Mucosa of rectum (tissue), 2 donors: ENCODE results near the gene UQCC2.

Experiments used
- H3K27ac ChIP-seq, 2 donors: one replicate each; pipeline ENCODE4 v1.7.0; 2013; ENCODE audit warnings: inconsistent platforms in 2 of 2, low read depth in 2 of 2, low read length in 2 of 2
- H3K27me3 ChIP-seq, 2 donors: one replicate each; pipeline ENCODE4 v1.7.0; 2013; ENCODE audit warnings: low read length in 2 of 2; ENCODE audit not compliant: control insufficient read depth in 2 of 2, insufficient read depth in 2 of 2
- H3K36me3 ChIP-seq, 2 donors: one replicate each; pipeline ENCODE4 v1.7.0; 2013; ENCODE audit warnings: low read length in 2 of 2; ENCODE audit not compliant: control insufficient read depth in 2 of 2, insufficient read depth in 2 of 2
- H3K4me1 ChIP-seq, 2 donors: one replicate each; pipeline ENCODE4 v1.7.0; 2013; ENCODE audit warnings: low read length in 2 of 2, mild to moderate bottlenecking in 1 of 2; ENCODE audit not compliant: control insufficient read depth in 2 of 2, insufficient read depth in 2 of 2
- H3K4me3 ChIP-seq, 2 donors: one replicate each; pipeline ENCODE4 v1.7.0; 2013; ENCODE audit warnings: low read length in 2 of 2
- H3K9ac ChIP-seq, 2 donors: one replicate each; pipeline ENCODE4 v1.7.0; 2013; ENCODE audit warnings: low read length in 2 of 2, low read depth in 1 of 2, mild to moderate bottlenecking in 1 of 2
- H3K9me3 ChIP-seq, 2 donors: one replicate each; pipeline ENCODE4 v1.7.0; 2013; ENCODE audit warnings: low read length in 2 of 2; ENCODE audit not compliant: control insufficient read depth in 2 of 2
- donor health status: healthy.
- donor health status: Normal muscosa, but diverticular disease.

Gene UQCC2

DNA sequence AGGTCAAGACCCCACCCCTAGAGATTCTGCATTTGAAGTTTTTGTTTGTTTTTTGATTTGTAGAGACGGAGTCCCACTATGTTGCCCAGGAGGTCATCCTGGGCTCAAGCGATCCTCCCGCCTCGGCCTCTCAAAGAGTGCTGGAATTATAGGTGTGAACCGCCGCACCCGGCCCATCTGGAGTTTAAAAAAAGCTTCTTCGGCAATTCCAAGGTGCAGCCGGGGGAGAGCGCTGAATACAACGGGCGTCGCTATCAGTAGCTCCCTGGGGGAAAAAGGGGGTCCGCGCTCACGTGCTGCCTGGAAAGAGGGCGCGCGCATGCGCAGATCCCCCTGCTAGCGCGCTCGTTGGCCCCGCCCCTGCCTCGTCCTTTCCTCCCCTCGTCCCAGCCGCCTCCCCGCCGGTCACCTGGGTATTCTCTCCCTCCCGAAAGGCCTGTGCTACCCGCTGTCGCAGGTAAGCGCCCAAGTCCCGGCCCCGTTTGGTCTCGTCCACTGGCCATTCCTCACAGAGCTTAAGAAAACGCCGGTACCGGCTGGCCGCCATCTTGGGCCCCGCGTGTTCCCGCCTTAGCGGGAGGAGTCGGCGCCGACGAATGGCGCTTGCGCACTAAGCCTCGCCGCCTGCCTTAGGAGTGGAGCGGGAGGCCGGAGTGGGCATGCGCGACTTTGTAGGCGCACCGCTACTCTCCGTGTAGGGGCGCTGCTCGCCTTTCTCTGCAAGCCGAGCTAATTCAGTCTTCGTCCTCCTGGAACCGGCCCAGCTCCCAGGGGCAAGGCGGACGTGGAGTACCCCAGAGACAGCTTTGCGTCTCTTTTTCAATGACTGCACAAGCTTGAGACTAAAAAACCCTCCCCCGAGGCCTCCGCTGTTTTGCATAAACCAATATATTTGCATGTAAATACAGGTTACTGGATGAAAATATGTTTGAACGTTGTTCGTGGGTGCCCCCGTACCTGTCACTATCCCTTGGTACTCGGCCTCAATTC lies at the start of gene UQCC2:
Gene UQCC2, minus strand, starts transcription at position 561 of the 990 bp plus-strand sequence. Its CDS starts 14 bp downstream, at position 547.
- H3K27ac ChIP-seq = peak within 1 kb of the TSS; percentile 87 to 91
- peak within 1 kb of the TSS; percentile 83 to 92 for H3K4me3 ChIP-seq
- H3K4me1 ChIP-seq = peaks cover 11 to 16% of the 10 kb centered on the region in 2 donors
- H3K36me3 ChIP-seq = peaks cover 4 to 10% of the 10 kb centered on the region in 2 donors
- H3K9ac ChIP-seq = peak within 1 kb of the TSS; percentile 74 to 76
- H3K9me3 ChIP-seq = no peaks in the 10 kb centered on the region
- no peaks in the 10 kb centered on the region for H3K27me3 ChIP-seq

DNA sequence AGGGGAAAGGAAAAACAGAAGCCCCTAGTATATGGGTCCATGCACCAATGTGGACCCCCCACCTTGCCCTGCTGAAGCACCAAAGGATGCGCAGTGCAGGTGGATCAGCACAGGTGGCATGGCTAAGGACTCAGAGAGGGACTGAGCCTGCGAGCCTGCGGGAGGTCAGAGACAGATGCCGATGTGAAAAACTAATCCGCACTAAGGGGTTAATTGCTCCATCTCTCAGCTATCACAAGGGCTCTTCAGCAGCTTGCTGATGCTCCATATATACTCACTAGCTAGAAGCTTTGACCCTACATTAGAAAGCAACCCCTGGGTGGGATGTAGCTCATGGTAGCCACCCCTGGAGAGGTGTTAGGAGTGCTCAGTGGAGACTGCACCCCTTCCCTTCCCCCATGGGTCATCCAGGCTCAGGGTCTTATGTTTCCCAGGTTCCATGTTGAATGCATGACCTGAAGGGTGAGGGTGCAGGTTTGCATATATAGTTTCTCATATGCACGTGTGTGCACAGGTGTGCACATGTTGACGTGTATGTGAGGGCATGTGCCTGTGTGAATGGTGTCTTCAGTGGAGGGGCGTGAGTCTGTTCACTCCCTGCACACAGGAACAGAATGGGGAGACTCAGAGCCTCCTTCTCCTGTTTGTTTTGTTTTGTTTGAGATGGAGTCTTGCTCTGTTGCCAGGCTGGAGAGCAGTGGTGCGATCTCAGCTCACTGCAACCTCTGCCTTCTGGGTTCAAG lies 48.6 kb upstream of the UQCC2 start:
- Histone ChIP-seq H3K36me3 (no peaks in the 10 kb centered on the region), H3K27me3 (no peaks in the 10 kb centered on the region), H3K27ac (peak overlapping the region in 1 of 2 donors; percentile 61), H3K9ac (no peak overlapping the region), H3K4me3 (no peak overlapping the region), H3K9me3 (no peaks in the 10 kb centered on the region), H3K4me1 (peaks cover 11 to 15% of the 10 kb centered on the region in 2 donors)

DNA sequence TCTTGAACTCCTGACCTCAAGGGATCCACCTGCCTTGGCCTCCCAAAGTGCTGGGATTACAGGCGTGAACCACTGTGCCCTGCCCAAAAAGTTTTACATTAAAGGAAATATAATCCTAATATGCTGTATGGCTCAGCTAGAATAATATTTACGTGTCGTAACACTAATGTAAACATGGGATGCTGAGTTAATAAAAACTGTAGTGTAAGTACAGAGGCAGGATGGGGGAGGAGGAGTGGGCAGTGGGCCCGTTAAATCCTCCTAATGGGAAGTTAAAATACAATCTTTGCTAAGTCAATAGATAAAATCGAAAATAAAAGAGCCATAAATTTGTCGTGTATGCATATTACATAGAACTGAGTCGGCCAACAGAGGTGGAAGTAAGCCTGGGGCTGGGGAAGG lies 47.3 kb upstream of the UQCC2 start:
- Histone ChIP-seq H3K27ac (peak overlapping the region in 1 of 2 donors; percentile 61), H3K27me3 (no peaks in the 10 kb centered on the region), H3K9me3 (no peaks in the 10 kb centered on the region), H3K4me1 (peaks cover 11 to 15% of the 10 kb centered on the region in 2 donors), H3K9ac (no peak overlapping the region), H3K4me3 (no peak overlapping the region), H3K36me3 (no peaks in the 10 kb centered on the region)

GRCh38 chr6:33757906-33758305 lies 46.4 kb upstream of the UQCC2 start:
- Histone ChIP-seq H3K9me3 (no peaks in the 10 kb centered on the region), H3K9ac (no peak overlapping the region), H3K27me3 (no peaks in the 10 kb centered on the region), H3K4me3 (no peak overlapping the region), H3K36me3 (no peaks in the 10 kb centered on the region), H3K4me1 (peaks cover 11 to 16% of the 10 kb centered on the region in 2 donors), H3K27ac (no peak overlapping the region)

- Histone ChIP-seq H3K9me3 (no peaks in the 10 kb centered on the region), H3K4me1 (peaks cover 14 to 21% of the 10 kb centered on the region in 2 donors), H3K27ac (no peak overlapping the region), H3K9ac (no peak overlapping the region), H3K27me3 (no peaks in the 10 kb centered on the region), H3K4me3 (no peak overlapping the region), H3K36me3 (no peaks in the 10 kb centered on the region)
Observed at GRCh38 chr6:33757113-33757512, 45.6 kb upstream of the UQCC2 start.

DNA sequence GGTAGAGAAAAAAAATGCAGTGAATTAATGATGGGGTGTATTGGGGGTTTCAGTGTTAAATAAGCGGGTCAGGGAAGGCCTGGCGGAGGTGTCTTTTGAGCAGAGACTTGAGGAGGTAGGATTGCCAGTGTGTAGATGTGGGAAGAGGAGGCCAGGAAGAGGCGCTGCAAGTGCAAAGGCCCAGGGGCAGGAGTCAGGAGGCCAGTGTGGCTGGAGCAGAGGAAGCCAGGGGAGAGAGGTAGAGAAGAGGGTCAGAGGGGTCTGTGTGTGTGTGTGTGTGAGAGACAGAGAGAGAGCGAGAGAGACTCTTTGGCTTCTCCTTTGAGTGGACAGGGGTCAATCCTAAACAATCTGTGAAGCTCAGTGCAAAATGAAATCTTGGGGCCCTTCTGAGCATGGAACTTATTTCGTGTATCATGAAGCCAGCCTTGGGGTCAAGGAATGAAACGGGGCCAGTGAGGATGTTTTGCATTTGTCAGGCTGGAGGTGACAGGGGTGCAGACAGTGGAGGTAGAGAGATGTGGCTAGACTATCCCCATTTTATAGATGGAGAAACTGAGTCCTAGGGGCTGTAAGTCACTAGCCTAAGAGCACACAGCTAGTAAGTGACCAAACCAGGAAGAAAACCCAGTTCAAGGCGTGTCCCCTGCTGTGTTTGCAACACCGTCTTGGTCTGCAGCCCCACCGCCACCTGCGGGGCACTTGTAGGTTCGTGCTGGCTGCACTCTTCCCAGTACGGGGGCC lies 44.9 kb upstream of the UQCC2 start:
- H3K9ac ChIP-seq = no peak overlapping the region

GRCh38 chr6:33755070-33755869 lies 43.8 kb upstream of the UQCC2 start:
- H3K4me3 ChIP-seq = no peak overlapping the region
- H3K4me1 ChIP-seq = peaks cover 21 to 28% of the 10 kb centered on the region in 2 donors
- H3K9me3 ChIP-seq = no peaks in the 10 kb centered on the region
- no peak overlapping the region for H3K9ac ChIP-seq
- H3K36me3 ChIP-seq = no peaks in the 10 kb centered on the region
- H3K27ac ChIP-seq = no peak overlapping the region
- H3K27me3 ChIP-seq = no peaks in the 10 kb centered on the region

More for the DNA sequence above, 44.9 kb upstream of the UQCC2 start:
- Histone ChIP-seq H3K27ac (no peak overlapping the region), H3K4me1 (peaks cover 13 to 19% of the 10 kb centered on the region in 2 donors), H3K27me3 (no peaks in the 10 kb centered on the region), H3K4me3 (no peak overlapping the region), H3K36me3 (no peaks in the 10 kb centered on the region), H3K9me3 (no peaks in the 10 kb centered on the region)

DNA sequence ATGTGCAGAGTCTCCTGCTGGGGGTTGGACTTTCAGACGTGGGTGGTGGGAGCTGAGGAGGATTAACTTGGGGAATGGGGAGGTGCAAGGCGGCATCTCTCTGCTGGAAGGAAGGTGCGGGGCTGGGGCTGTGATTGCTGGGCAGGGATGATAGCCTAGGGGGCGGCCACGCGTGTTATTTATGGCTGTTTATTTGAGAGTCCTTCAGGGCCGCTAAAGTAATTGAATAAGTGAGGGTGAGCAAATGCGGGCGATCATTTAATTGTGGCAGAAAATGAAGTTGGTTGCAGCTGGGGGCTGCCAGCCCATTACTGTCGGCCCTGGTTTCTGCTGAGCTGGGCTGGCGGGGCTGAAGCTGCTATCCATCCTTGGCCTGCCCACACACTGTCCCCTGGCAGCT lies 42.7 kb upstream of the UQCC2 start:
- H3K27me3 ChIP-seq = no peaks in the 10 kb centered on the region
- no peak overlapping the region for H3K27ac ChIP-seq
- no peaks in the 10 kb centered on the region for H3K9me3 ChIP-seq
- no peak overlapping the region for H3K9ac ChIP-seq
- no peak overlapping the region for H3K4me3 ChIP-seq
- no peaks in the 10 kb centered on the region for H3K36me3 ChIP-seq
- peaks cover 21 to 28% of the 10 kb centered on the region in 2 donors for H3K4me1 ChIP-seq

DNA sequence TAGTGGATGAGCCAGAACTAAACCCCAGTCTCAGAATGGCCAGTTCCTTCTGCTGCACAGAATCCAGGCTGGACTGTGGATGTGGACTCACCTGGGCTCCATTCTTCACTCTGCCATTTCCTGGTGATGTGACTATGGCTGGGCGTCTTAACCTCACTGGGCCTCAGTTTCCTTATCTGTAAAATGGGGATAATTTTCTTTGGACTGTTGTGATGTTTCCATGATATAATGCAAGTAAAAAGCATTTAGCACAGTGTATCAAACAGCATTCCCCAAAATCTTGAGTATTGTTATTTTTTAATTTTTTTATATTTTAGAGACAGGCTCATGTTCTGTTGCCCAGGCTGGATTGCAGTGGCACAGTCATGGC lies 41.1 kb upstream of the UQCC2 start:
- Histone ChIP-seq H3K9ac (no peak overlapping the region), H3K4me1 (peaks cover 21 to 28% of the 10 kb centered on the region in 2 donors), H3K36me3 (no peaks in the 10 kb centered on the region), H3K27ac (peak overlapping the region; percentile 81 to 88), H3K27me3 (no peaks in the 10 kb centered on the region), H3K9me3 (no peaks in the 10 kb centered on the region), H3K4me3 (no peak overlapping the region)
